ENCODE measurements around the gene MAPK11.

Gene MAPK11

DNA sequence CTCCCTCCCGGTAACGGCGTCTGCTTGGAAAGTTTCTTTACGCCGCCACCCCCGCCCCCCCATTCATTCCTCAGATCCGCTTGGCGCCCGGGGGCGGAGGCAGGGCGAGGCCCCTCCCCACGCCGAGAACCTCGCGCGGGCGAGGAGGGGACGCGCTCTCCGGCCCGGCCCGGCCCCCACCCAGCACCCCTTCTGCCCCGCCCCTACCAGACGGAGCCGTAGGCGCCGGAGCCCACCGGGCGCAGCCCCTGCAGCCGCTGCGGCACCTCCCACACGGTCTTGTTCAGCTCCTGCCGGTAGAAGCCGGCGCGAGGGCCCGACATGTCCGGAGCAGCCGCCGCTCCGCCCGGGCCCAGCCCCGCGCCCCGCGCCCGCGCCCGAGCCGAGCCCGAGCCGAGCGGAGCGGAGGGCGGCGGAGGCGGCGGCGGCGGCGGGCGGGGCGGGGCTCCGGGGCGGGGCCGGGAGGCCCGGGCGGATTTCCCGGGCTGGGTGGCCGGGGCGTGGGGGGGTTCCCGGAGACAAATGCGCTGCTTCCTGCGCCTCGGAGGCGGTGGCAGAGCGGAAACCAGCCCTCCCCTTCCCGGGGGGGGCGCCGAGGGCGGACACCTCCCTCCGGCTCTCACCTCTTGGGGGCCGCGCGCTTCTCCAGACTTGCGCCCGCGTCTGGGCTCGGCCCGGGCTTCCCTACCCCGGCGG lies at the start of gene MAPK11:
Gene MAPK11 (minus strand): TSS at position 411 of the 696 bp plus-strand sequence. CDS start 88 bp downstream, at position 323.
- Histone ChIP-seq H3K9ac (ENCODE audit: low read depth, low read length) (no peak within 1 kb of the TSS), H3K36me3 (ENCODE audit: control insufficient read depth, insufficient read depth, low read length) (peaks cover 3% of the 10 kb centered on the region), H3K4me3 (ENCODE audit: low read depth, low read length) (peak within 1 kb of the TSS; percentile 56), H3K4me1 (ENCODE audit: control insufficient read depth, insufficient read depth, low read length) (no peaks in the 10 kb centered on the region), H3K27ac (ENCODE audit: low read depth, low read length) (no peak within 1 kb of the TSS), H3K9me3 (ENCODE audit: control insufficient read depth, insufficient read depth, low read length) (no peaks in the 10 kb centered on the region), H3K27me3 (ENCODE audit: control insufficient read depth, insufficient read depth, low read length) (peaks cover 52% of the 10 kb centered on the region)

DNA sequence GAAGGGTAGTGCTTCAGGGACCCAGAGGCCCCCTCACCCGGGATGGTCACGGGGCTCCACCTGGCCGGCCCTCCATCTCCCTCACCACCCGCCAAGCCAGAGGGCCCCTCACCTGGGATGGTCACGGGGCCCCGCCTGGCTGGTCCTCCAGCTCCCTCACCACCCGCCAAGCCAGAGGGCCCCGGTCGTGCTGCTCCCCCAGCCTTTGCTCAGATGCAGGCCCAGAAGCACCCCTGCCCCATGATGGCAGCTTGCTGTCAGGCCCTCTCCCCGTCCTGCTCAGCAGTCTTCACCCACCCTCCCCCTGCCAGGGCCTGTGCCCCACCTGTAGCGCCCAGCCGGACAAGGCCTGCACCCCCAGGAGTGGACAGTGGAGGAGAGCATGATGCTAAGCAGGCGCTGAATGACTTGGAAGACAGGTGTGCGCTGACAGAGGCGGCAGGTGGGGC lies 49.3 kb upstream of the MAPK11 start:
- H3K27ac ChIP-seq (ENCODE audit: low read depth, low read length) = no peak overlapping the region
- H3K9ac ChIP-seq (ENCODE audit: low read depth, low read length) = no peak overlapping the region
- 0 out of 2 replicates have a peak, but pooled peaks cover 3% of the 10 kb centered on the region for H3K4me1 ChIP-seq (ENCODE audit: control insufficient read depth, insufficient read depth, low read length)
- no peaks in the 10 kb centered on the region for H3K9me3 ChIP-seq (ENCODE audit: control insufficient read depth, insufficient read depth, low read length)
- H3K27me3 ChIP-seq (ENCODE audit: control insufficient read depth, insufficient read depth, low read length) = no peaks in the 10 kb centered on the region
- H3K4me3 ChIP-seq (ENCODE audit: low read depth, low read length) = no peak overlapping the region
- no peaks in the 10 kb centered on the region for H3K36me3 ChIP-seq (ENCODE audit: control insufficient read depth, insufficient read depth, low read length)

DNA sequence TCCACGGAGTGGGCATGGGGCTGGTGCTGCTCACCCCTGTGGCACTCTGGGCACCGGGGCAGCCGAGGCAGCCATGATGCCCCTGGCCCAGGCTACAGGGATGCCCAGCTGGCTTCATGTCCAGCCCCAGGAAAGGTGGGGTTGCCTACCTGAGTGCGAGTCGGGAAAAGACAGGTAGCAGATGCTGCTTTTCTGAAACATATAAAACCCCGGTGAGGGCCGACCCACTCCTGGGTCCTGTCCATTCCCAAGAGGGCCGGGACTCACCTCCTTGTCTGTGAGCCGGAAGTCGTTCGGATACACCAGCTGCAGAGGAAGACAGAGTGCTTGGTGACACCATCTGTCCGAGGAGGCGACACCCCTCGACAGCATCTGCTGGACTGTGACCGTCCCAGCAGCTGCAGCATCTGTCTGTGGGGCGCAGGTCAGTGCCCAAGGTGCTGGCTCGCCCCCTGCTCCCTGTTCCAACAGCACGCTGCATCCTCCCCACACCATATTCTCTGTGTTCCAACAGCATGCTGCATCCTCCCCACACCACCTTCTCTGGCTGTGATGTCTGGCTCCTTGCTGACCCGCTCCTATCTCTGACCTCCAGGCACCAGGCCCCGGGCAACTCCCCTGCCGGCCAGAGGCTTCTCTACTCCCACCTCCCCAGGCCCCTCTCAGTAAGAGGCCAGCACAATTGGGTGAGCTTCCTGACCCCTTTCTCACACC lies 48.7 kb upstream of the MAPK11 start:
- no peaks in the 10 kb centered on the region for H3K27me3 ChIP-seq (ENCODE audit: control insufficient read depth, insufficient read depth, low read length)
- no peak overlapping the region for H3K9ac ChIP-seq (ENCODE audit: low read depth, low read length)
- no peaks in the 10 kb centered on the region for H3K9me3 ChIP-seq (ENCODE audit: control insufficient read depth, insufficient read depth, low read length)
- H3K4me3 ChIP-seq (ENCODE audit: low read depth, low read length) = no peak overlapping the region
- H3K4me1 ChIP-seq (ENCODE audit: control insufficient read depth, insufficient read depth, low read length) = 0 out of 2 replicates have a peak, but pooled peaks cover 3% of the 10 kb centered on the region
- no peak overlapping the region for H3K27ac ChIP-seq (ENCODE audit: low read depth, low read length)
- H3K36me3 ChIP-seq (ENCODE audit: control insufficient read depth, insufficient read depth, low read length) = no peaks in the 10 kb centered on the region

DNA sequence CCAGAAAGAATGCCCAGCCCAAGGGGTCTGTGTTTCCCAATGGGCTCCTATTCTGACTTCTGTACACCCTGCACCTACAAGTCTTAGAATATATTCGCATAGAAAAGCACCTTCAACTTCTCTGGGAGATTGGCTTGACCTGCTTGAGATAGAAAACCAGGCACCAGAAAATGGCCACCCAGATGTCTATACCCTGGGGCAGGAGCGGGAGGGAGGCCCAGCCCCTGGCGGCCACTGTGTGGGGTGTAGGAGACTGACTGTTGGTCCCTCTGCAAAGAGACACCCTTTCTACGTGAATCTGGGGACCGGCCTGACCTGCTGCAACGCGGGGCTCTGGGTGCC lies 48.1 kb upstream of the MAPK11 start:
- H3K27me3 ChIP-seq (ENCODE audit: control insufficient read depth, insufficient read depth, low read length) = no peaks in the 10 kb centered on the region

DNA sequence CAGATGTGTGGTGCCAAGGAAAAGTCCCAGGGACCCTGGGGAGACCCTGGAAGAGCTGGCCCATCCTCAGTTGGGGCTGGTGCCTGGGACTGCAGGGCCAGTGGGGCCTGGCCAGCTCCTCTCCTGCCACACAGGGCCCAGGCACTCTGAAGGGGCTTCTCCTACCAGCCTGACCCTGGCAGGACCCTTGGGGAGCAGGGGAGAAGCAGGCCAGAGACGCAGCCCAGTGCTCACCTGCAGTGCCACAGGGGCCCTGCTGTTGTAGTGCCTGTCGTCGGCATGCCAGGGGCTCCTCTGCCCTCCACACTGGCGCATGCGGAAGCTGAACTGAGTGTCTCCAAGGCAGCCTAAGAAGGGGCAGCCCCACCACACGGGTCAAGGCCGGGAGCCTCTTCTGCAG lies 47.5 kb upstream of the MAPK11 start:
- no peak overlapping the region for H3K4me3 ChIP-seq (ENCODE audit: low read depth, low read length)
- no peaks in the 10 kb centered on the region for H3K36me3 ChIP-seq (ENCODE audit: control insufficient read depth, insufficient read depth, low read length)
- no peak overlapping the region for H3K9ac ChIP-seq (ENCODE audit: low read depth, low read length)
- H3K4me1 ChIP-seq (ENCODE audit: control insufficient read depth, insufficient read depth, low read length) = 0 out of 2 replicates have a peak, but pooled peaks cover 3% of the 10 kb centered on the region
- H3K9me3 ChIP-seq (ENCODE audit: control insufficient read depth, insufficient read depth, low read length) = no peaks in the 10 kb centered on the region
- no peaks in the 10 kb centered on the region for H3K27me3 ChIP-seq (ENCODE audit: control insufficient read depth, insufficient read depth, low read length)
- H3K27ac ChIP-seq (ENCODE audit: low read depth, low read length) = no peak overlapping the region

More for the DNA sequence above, 48.1 kb upstream of the MAPK11 start:
- H3K27ac ChIP-seq (ENCODE audit: low read depth, low read length) = no peak overlapping the region
- no peak overlapping the region for H3K9ac ChIP-seq (ENCODE audit: low read depth, low read length)
- H3K36me3 ChIP-seq (ENCODE audit: control insufficient read depth, insufficient read depth, low read length) = no peaks in the 10 kb centered on the region
- 0 out of 2 replicates have a peak, but pooled peaks cover 3% of the 10 kb centered on the region for H3K4me1 ChIP-seq (ENCODE audit: control insufficient read depth, insufficient read depth, low read length)
- no peaks in the 10 kb centered on the region for H3K9me3 ChIP-seq (ENCODE audit: control insufficient read depth, insufficient read depth, low read length)
- H3K4me3 ChIP-seq (ENCODE audit: low read depth, low read length) = no peak overlapping the region

DNA sequence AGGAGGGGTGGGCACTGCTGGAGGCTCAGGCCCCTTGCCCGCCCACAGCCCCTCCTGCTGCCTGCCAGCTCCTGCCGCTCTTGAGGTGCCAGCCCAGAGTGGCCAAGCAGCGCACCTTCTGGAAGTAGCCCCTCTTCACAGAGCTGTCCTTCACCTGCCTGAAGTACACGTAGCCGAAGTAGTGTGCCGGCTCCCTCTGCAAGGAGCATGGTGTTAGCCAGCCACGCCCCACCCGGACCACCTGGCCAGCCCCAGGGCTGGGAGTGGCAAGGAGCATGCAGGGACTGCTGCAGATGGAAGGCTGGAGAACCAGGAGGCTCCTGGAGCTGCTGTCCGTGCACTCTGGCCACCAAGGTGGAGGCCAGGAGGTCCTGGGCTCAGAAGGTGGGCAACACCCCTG lies 47.0 kb upstream of the MAPK11 start:
- Histone ChIP-seq H3K27me3 (ENCODE audit: control insufficient read depth, insufficient read depth, low read length) (no peaks in the 10 kb centered on the region), H3K9ac (ENCODE audit: low read depth, low read length) (no peak overlapping the region), H3K36me3 (ENCODE audit: control insufficient read depth, insufficient read depth, low read length) (no peaks in the 10 kb centered on the region), H3K27ac (ENCODE audit: low read depth, low read length) (no peak overlapping the region), H3K9me3 (ENCODE audit: control insufficient read depth, insufficient read depth, low read length) (no peaks in the 10 kb centered on the region), H3K4me3 (ENCODE audit: low read depth, low read length) (no peak overlapping the region), H3K4me1 (ENCODE audit: control insufficient read depth, insufficient read depth, low read length) (0 out of 2 replicates have a peak, but pooled peaks cover 3% of the 10 kb centered on the region)

DNA sequence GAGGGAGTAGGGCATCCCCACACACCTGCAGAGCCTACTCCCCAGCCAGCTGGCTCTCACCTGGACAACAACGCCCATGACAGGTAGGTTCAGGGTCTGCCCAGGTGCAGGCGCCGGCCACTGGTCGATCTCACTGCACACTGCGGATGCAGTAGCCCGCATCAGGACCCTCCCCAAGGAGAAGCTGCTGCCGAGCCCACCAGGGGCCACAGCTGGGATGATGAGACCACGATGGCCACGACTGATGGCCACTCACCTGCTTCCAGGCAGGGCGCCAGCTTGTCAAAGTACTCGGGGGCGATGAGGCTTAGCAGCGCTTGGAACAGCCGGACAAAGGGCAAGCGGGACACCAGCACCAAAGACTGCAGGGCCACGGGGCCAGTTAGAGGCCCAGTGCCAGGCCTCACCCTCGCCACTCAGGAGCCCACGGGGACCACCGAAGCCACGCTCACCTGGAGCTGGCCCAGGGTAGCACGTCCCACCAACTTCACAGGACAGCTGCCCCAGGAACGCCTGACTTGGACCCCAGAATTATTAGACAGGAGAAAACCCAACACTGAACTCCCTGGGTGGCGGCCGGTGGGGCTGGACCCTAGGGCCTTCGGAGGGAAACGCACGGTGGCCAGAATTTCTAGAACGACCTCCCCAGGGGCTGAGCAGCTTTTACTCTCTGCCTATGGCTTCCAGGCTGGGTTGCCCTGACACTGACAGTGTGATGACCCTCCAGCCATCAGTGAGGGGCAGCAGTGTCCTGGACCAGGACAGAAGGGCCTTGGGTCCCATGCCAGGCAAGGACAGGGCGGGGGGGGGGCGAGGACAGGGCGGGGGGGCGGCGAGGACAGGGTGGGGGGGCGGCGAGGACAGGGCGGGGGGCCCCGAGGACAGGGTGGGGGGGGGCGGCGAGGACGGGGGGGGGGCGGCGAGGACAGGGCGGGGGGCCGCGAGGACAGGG lies 46.2 kb upstream of the MAPK11 start:
- no peaks in the 10 kb centered on the region for H3K36me3 ChIP-seq (ENCODE audit: control insufficient read depth, insufficient read depth, low read length)
- no peaks in the 10 kb centered on the region for H3K27me3 ChIP-seq (ENCODE audit: control insufficient read depth, insufficient read depth, low read length)
- H3K27ac ChIP-seq (ENCODE audit: low read depth, low read length) = no peak overlapping the region
- no peaks in the 10 kb centered on the region for H3K9me3 ChIP-seq (ENCODE audit: control insufficient read depth, insufficient read depth, low read length)
- H3K4me1 ChIP-seq (ENCODE audit: control insufficient read depth, insufficient read depth, low read length) = 0 out of 2 replicates have a peak, but pooled peaks cover 3% of the 10 kb centered on the region
- H3K9ac ChIP-seq (ENCODE audit: low read depth, low read length) = no peak overlapping the region
- H3K4me3 ChIP-seq (ENCODE audit: low read depth, low read length) = no peak overlapping the region

DNA sequence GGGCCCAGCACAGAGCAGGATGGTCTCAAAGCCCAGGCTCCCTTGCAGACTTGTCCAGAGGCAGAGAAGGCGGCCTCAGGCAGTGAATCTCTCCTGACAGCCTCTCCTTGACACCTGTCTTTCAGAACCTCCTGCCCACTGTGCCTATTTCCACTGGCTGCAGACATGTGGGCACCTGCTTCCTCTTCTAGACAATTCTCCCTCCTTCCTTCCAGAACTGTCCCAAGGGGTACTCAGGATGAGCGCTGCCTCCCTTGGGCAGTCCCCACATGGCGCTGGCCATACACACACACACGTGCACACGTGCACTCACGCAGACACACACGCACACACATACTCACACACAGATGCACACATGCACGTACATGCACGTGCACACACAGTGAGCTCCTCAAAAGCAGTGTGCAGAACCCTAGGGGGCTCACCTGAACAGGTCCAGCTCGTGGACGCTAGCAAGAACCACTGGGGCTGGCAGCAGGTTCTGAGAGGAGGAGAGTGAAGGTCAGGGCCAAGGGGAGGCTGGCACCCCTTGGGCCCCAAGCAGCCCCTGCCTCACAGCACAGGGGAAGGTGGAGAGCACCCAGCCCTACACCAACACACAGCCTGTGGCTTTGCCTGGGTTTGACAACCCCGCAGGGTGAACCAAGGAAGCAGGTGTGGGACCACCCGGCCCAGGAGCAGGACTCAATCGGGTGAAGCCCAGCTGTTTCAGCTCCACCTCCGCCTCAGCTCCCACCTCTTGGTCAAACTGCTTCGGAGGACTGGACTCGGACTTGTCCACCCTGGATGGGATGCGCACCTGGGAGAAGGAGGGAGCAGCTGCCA lies 45.3 kb upstream of the MAPK11 start:
- Histone ChIP-seq H3K9ac (ENCODE audit: low read depth, low read length) (no peak overlapping the region), H3K27me3 (ENCODE audit: control insufficient read depth, insufficient read depth, low read length) (no peaks in the 10 kb centered on the region), H3K9me3 (ENCODE audit: control insufficient read depth, insufficient read depth, low read length) (no peaks in the 10 kb centered on the region), H3K4me1 (ENCODE audit: control insufficient read depth, insufficient read depth, low read length) (0 out of 2 replicates have a peak, but pooled peaks cover 3% of the 10 kb centered on the region), H3K36me3 (ENCODE audit: control insufficient read depth, insufficient read depth, low read length) (no peaks in the 10 kb centered on the region), H3K27ac (ENCODE audit: low read depth, low read length) (no peak overlapping the region), H3K4me3 (ENCODE audit: low read depth, low read length) (no peak overlapping the region)

DNA sequence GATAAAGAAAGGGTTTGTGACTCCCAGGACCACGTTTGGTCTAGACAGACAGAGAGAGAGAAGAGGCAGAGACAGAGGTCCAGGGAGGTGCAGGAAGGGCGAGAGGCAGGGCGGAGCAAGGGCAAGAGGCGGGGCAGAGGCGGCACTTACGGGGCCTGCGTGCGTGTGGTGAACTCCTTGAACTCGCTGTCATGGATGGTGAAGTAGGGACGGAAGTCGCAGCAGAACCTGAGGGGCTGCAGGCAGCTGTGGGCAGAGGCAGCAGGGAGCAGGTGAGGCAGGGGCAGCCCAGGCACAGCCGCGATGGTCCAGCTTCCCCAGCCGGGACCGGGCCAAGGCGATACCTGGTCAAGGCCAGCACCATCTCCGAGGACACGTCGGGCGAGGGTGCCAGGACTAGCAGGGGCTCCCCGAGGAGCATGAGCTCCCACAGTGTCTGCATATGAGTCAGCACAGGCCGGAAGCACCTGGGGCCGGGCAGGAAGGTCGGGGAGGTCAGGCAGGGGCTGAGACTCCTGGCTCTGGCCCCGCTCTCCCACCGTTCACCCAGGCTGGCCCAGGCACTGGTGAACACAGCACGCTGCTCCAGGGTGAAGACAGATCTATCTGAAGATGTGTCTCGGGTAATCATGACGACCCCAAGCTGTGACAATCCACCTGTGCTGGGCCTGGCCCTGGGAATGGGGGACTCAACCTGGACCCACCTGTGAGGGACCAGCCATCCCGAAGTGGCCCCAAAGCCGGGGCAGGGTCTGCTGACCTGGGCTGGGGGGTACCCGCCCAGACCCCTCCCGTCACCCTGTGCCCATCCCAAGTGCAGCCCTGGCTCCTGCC lies 44.5 kb upstream of the MAPK11 start:
- H3K27me3 ChIP-seq (ENCODE audit: control insufficient read depth, insufficient read depth, low read length) = no peaks in the 10 kb centered on the region
- H3K4me3 ChIP-seq (ENCODE audit: low read depth, low read length) = no peak overlapping the region
- no peaks in the 10 kb centered on the region for H3K36me3 ChIP-seq (ENCODE audit: control insufficient read depth, insufficient read depth, low read length)
- H3K9me3 ChIP-seq (ENCODE audit: control insufficient read depth, insufficient read depth, low read length) = no peaks in the 10 kb centered on the region
- H3K9ac ChIP-seq (ENCODE audit: low read depth, low read length) = no peak overlapping the region
- H3K27ac ChIP-seq (ENCODE audit: low read depth, low read length) = no peak overlapping the region
- H3K4me1 ChIP-seq (ENCODE audit: control insufficient read depth, insufficient read depth, low read length) = 0 out of 2 replicates have a peak, but pooled peaks cover 3% of the 10 kb centered on the region
